Neutrophil (primary cell): ENCODE measurements around the gene CDK16.

ENCODE experiments used
- H3K27ac ChIP-seq: fragments of 200-600 bp; sonication (generic); 2 replicates; pipeline ENCODE4 v1.5.1; 2016; ENCODE audit warnings: mild to moderate bottlenecking, moderate library complexity
- H3K27me3 ChIP-seq: fragments of 200-600 bp; sonication (generic); 2 replicates; pipeline ENCODE4 v1.6.0; 2016; ENCODE audit warnings: mild to moderate bottlenecking
- H3K36me3 ChIP-seq: fragments of 200-600 bp; sonication (generic); 2 replicates; pipeline ENCODE4 v1.5.1; 2017
- H3K4me1 ChIP-seq, 2 experiments: fragments of 200-600 bp in 1 of 2; sonication (generic) in 1 of 2; 1 replicate in 1 of 2; 2 replicates in 1 of 2; pipeline versions ENCODE4 v1.5.1 to v1.6.1; 2013 to 2016; ENCODE audit warnings: low read depth in 1 of 2, low read length in 1 of 2, mild to moderate bottlenecking in 1 of 2, moderate library complexity in 1 of 2; ENCODE audit not compliant: control insufficient read depth in 1 of 2, insufficient read depth in 1 of 2
- H3K4me3 ChIP-seq, 2 experiments: fragments of 200-600 bp in 1 of 2; sonication (generic) in 1 of 2; 1 replicate in 1 of 2; 2 replicates in 1 of 2; pipeline ENCODE4 v1.5.1; 2013 to 2016; ENCODE audit warnings: low read depth in 1 of 2, low read length in 1 of 2, mild to moderate bottlenecking in 1 of 2, moderate library complexity in 1 of 2
- H3K9me3 ChIP-seq: fragments of 200-600 bp; sonication (generic); 2 replicates; pipeline ENCODE4 v1.5.1; 2016
- CTCF ChIP-seq: fragments of 200-600 bp; sonication (generic); IDR thresholded peaks from 2 replicates; pipeline ENCODE4 v1.5.1; 2016; ENCODE audit warnings: antibody characterized with exemption

Gene CDK16

DNA sequence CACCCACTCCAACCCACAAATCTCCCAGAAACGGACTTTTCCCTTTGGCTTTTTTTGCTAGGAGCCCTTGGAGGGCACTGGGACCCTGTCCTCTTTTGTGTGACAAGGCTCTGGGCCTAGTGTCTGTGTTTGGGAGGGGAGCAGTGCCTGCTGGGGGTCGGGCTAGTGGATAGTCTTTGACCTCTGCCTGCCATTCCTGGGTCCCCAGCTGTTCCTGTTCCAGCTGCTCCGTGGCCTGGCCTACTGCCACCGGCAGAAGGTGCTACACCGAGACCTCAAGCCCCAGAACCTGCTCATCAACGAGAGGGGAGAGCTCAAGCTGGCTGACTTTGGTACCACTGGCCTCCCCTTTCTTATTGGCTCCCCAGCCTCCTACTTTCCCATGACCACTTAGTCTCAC is 7.6 kb downstream of the CDK16 start:
- no peak overlapping the region for H3K27ac ChIP-seq
- H3K9me3 ChIP-seq: no peaks in the 10 kb centered on the region
- no peak for TF ChIP-seq CTCF
- H3K4me3 ChIP-seq: no peak overlapping the region
- no peaks in the 10 kb centered on the region for H3K27me3 ChIP-seq
- peaks cover 0 to 3% of the 10 kb centered on the region in 2 experiments for H3K4me1 ChIP-seq
- H3K36me3 ChIP-seq: peaks cover 55% of the 10 kb centered on the region

DNA sequence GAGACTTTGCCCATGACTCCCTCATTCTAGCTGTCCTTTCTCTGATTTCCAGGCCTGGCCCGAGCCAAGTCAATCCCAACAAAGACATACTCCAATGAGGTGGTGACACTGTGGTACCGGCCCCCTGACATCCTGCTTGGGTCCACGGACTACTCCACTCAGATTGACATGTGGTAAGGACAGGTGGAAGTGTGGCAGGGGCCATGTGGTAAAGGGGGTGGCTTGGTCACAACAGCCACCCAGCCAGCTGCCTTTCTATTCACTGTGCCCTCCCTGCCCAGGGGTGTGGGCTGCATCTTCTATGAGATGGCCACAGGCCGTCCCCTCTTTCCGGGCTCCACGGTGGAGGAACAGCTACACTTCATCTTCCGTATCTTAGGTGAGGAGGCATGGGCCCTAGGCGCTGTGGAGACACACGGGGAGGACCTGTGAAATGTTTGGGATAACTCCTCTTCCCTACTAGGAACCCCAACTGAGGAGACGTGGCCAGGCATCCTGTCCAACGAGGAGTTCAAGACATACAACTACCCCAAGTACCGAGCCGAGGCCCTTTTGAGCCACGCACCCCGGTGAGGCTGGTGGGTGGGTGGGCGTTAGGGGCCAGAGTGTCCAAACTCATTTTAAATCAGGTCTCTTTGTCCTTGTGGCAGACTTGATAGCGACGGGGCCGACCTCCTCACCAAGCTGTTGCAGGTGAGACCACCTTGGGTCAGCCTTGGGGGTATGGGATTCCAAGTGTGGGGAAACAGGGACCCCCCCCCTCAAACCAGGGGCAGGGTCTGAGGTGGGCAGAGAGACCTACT is 8.3 kb downstream of the CDK16 start:
- no peaks in the 10 kb centered on the region for H3K9me3 ChIP-seq
- H3K4me1 ChIP-seq: no peaks in the 10 kb centered on the region
- H3K27me3 ChIP-seq: no peaks in the 10 kb centered on the region
- H3K36me3 ChIP-seq: peaks cover 55% of the 10 kb centered on the region
- no peak overlapping the region for H3K4me3 ChIP-seq
- TF ChIP-seq CTCF: no peak
- no peak overlapping the region for H3K27ac ChIP-seq

- Histone ChIP-seq H3K27me3 (no peaks in the 10 kb centered on the region), H3K27ac (no peak overlapping the region), H3K9me3 (no peaks in the 10 kb centered on the region), H3K4me3 (no peak overlapping the region), H3K36me3 (peaks cover 55% of the 10 kb centered on the region), H3K4me1 (peaks cover 0 to under 1% of the 10 kb centered on the region in 2 experiments)
- no peak for TF ChIP-seq CTCF
These were observed 8.8 kb downstream of the CDK16 start for GRCh38 chrX:47227334-47227583.

DNA sequence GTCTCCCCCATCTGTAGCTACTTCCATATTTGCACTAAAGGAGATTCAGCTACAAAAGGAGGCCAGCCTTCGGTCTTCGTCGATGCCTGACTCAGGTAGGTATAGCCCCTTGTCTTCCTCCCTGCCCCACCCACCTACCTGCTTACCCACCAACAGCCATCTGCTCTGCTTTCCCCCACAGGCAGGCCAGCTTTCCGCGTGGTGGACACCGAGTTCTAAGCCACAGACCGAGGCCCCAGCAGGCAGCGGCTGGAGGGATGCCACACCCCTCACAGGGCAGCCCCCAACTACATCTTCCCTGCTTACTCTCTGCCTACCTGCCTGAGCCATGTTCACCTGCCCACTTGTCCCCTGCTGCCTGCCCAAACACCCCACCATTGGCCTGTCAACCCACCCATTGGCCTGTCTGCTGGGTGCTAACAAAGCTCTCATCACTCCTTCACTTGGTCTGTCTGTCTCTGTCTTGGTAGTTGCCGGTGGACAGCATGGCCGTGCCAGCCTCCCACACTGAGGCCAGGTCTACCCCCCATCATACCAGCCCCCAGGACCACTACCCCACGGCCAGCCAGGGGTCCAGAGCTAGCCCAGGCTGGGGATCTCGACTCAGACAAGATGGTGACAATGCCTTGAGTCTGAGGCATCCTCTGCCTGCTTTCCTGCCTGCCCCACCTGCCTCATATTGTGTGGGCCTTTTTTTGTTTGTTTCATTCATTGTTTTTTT is 10.2 kb downstream of the CDK16 start:
- Histone ChIP-seq H3K4me3 (no peak overlapping the region), H3K27me3 (no peaks in the 10 kb centered on the region), H3K27ac (no peak overlapping the region), H3K4me1 (peaks cover 4 to 7% of the 10 kb centered on the region in 2 experiments), H3K36me3 (peaks cover 50% of the 10 kb centered on the region), H3K9me3 (no peaks in the 10 kb centered on the region)
- TF ChIP-seq CTCF: no peak

GRCh38 chrX:47229427-47229826 is 10.9 kb downstream of the CDK16 start:
- Histone ChIP-seq H3K27me3 (no peaks in the 10 kb centered on the region), H3K4me3 (no peak overlapping the region), H3K9me3 (no peaks in the 10 kb centered on the region), H3K36me3 (peaks cover 42% of the 10 kb centered on the region), H3K27ac (no peak overlapping the region), H3K4me1 (peaks cover 4 to 12% of the 10 kb centered on the region in 2 experiments)
- TF ChIP-seq CTCF: no peak
